HG02642 (cell line): ENCODE measurements around the gene EEF2KMT.
"Not testable (repeated sequence)": the region's sequence is repeated elsewhere in the genome, so short reads cannot be mapped to it uniquely, and the experiment has no call there.

ENCODE experiments used
- ATAC-seq: cut with Tn5 transposase; IDR thresholded peaks from one replicate; pipeline ENCODE4 v1.9.1; 2021; ENCODE audit warnings: mild to moderate bottlenecking; ENCODE audit not compliant: unreplicated experiment, poor library complexity

The EEF2KMT gene

DNA sequence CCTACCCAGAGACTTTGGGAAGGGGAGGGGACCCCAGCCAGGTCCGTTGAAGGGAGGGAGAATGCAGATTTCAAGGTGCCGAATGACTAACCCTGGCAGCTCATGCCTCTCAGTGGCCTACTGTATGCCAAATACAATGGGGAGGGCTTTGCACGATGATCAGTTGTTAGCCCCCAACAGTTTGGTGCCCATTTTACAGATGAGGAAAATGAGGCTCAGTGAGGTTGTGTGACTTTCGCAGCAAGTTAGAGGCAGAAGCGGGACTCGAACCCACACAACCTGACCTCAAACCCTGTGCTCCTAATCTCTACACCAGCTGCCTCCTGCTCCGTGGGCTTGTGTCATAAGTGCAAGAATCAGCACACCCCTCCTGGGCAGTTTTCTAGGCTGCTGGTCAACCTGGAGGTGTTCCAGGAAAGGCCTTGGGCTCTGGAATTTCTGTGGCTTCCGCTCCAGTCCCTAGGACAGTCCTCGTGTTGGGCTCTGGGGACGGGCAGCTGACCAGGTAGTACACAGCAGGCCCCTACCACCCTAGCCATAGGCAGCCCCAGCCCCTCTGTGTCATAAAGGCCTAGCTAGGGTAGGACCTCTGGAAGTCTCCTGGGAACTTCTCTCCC lies 52.0 kb downstream of the EEF2KMT start:
- ATAC-seq = no peak

DNA sequence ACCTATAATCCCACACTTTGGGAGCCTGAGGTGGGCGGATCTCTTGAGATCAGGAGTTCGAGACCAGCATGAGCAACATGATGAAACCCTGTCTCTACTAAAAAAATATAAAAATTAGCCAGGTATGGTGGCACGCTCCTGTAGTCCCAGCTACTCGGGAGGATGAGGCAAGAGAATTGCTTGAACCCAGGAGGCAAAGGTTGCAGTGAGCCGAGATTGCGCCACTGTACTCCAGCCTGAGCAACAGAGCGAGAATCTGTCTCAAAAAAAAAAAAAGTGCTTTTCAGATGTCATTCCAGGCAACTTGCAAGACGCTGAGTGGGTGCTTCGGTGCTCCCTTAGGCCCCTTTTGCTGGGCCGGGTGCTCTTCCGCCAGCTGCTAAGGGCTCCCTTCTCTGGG lies 53.0 kb downstream of the EEF2KMT start:
- ATAC-seq = not testable (repeated sequence)

DNA sequence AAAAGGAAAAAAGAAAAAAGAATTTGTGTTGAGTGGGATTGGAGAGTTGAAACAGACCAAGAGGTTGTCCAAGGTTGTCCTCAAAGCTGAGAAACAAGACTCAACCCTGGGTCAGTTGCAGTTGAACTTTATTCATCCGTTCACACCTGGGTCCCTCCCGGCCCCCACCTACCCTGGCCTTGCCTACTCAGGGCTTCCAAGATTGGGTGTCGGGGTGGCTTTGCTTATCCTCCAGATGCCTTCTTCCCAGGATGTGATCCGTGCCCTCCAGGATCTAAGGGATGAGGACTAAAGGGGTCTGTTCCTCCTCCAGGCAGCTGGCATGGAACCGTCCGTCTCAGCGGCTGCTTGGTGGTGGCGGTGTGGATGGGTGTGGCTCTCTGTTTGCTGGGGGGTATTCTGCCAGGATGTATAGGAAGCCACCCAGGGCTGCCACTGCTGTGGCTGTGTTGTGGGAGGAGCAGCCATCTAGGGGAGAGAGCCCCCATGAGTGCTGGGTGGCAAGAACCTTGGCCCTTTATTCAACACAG lies 53.5 kb downstream of the EEF2KMT start:
- ATAC-seq = no peak

DNA sequence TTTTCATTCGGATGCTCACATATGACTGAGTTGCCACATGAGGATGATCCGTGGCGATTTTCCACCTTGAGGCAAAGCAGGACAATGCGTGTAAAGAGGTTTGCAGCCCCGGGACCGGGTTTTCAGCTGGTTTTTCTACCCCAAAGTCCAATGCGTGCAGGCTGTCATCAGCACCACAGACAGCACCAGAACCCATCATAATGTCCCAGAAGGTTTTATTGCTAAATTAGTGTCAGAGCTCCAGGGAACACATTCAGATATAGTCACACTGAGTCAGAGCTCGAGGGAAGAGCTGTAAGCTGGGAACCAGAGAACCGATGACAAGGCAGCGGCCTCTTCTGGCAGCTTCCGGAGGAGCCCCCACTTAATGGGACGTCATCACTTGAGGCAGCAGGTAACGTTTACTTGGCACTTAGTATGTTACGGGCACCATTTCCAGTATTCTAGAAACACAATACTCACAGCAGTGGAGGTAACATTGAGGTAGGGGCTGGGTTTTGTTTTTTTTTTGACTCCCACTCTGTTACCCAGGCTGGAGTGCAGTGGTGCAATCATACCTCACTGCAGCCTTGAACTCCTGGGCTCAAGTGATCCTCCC lies 54.9 kb downstream of the EEF2KMT start:
- no peak for ATAC-seq

DNA sequence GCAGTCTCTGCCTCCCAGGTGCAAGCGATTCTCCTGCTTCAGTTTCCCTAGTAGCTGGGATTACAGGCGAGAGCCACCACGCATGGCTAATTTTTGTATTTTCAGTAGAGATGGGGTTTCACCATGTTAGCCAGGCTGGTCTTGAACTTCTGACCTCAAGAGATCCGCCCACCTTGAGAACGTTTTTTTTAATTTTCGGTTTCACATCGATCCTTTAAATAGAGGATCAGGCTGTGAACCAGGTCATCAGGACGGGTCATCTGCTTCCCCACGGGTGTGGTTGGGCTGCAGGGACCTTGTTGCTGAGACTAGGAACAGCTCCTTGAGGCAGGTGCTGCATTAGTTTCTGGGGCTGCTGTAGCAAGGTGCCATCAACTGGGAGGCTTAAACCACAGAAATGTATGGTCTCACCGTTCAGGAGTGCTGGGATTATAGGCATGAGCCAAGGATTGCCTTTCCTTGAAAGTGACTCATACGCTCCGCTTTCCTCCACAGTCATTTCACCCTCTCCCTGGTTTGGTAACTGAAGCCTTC lies 55.9 kb downstream of the EEF2KMT start:
- peak; percentile 70 for ATAC-seq

DNA sequence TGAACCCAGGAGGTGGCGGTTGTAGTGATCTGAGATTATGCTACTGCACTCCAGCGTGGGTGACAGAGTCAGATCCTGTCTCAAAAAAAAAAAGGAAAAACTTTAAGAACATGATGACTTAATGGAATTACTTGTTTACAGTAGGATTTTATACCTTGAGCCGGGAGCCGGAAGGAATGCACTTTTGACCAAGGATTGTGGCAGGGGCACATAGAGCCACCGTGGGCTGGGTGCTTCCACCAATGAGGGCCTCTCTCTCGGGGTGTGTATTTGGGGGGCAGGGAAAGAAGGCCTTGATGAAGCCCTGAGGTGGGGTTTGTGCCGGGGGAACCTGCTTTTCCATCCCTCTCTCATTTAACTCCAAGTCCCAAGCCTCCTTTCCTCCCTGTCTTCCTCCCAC lies 57.1 kb downstream of the EEF2KMT start:
- no peak for ATAC-seq

DNA sequence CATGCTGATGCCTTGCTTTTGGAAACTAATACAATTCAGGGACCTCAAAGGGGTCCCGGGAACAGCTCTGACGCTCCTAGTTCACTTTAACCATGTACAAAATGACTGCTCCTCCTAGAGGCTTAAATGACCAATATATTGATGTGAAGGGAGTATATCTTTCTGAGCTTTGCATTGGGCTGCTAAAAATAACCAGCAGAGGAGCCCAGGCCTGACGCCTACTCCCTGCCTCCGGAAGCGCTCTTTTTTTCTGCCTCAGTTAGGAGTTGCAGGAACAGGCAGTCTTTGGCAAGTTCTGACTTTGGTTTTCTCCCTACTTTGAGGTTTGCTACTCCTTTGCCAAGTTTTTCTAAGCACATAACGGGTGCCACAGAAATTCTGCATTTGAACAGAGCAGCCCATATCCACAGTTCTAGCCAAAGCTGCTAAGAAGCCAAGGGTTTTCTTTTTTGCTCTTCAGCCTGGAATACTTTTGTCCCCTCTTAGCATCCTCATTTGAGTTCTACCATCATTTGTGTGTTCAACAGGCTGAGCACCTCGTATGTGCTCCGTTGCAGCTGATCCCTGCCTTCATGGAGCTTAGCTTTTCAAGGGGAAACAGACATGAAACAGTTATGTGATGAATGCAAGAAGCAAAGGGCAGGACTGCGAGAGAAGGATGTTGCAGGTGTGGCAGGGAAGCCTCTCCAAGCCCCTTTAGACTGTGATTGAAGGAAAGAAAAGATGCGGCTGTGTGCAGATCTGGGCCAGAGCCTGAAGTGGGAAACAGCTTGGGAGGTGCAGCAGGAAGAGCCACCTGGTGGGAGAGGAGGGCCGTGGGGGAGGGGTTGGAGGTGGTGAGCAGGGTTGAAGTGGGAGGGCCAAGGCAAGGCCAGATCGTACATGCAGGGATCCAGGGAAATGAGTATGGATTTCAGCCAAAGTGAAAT lies 61.1 kb downstream of the EEF2KMT start:
- no peak for ATAC-seq

DNA sequence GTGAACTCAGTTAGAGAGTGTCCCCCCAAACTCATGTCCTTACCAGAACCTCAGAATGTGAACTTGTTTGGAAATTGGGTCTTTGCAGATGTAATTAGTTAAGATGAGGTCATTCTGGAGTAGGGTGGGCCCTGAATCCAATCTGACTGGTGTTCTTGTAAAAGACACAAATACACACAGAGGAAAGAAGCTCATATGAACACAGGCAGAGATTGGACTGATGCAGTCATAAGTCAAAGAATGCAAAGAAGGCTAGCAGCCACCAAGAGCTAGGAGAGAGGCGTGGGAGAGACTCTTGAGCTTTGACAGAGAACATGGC lies 61.7 kb downstream of the EEF2KMT start:
- ATAC-seq = no peak
